VCaP (cell line): ENCODE measurements around the gene AGBL1.

Source experiments
- H3K27ac ChIP-seq: fragments of 450-650 bp; 2 replicates; pipeline ENCODE4 v1.5.1; 2017
- TF ChIP-seq, protein P1 (sequence below): fragments of 450-650 bp; conservative IDR thresholded peaks from 2 replicates; pipeline ENCODE4 v1.5.1; 2017; ENCODE audit warnings: mild to moderate bottlenecking, moderate library complexity

The AGBL1 gene

DNA sequence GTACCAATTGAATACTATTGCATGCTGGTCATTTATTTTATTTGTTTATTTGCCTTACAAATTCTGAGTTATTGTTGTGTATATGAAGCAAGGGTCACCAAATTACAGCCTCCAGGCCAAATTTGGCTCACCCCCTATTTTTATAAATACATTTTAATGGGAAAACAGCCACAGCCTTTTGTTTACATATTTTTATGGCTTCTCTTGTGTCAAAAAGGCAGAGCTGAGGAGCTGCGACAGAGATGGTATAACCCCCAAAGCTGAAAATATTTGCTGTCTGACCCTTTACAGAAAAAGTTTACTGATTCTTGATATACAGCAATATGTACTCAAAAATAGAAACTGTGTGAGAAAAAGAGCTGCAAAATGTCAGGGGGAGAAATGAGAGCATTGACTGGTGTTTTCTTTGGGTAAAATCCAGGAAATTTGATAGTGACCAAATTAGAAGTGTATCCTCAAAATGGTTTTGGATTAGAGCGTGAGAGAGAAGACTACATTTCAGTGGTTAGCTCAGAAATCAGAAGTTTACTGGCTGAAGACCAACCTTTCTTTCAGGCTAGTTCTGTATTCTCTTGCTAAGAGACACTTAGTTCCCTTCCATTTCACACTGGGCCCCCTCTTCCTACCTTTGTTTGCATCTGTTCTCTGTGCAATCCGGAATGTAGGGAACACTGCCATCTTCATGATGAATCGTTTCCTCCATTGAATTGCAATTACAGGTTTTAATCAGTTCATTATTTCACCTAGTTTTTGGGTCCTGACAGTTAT is 757.8 kb downstream of the AGBL1 start:
- H3K27ac ChIP-seq: no peak overlapping the region
- TF ChIP-seq, protein P1, sequence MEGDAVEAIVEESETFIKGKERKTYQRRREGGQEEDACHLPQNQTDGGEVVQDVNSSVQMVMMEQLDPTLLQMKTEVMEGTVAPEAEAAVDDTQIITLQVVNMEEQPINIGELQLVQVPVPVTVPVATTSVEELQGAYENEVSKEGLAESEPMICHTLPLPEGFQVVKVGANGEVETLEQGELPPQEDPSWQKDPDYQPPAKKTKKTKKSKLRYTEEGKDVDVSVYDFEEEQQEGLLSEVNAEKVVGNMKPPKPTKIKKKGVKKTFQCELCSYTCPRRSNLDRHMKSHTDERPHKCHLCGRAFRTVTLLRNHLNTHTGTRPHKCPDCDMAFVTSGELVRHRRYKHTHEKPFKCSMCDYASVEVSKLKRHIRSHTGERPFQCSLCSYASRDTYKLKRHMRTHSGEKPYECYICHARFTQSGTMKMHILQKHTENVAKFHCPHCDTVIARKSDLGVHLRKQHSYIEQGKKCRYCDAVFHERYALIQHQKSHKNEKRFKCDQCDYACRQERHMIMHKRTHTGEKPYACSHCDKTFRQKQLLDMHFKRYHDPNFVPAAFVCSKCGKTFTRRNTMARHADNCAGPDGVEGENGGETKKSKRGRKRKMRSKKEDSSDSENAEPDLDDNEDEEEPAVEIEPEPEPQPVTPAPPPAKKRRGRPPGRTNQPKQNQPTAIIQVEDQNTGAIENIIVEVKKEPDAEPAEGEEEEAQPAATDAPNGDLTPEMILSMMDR: no peak

DNA sequence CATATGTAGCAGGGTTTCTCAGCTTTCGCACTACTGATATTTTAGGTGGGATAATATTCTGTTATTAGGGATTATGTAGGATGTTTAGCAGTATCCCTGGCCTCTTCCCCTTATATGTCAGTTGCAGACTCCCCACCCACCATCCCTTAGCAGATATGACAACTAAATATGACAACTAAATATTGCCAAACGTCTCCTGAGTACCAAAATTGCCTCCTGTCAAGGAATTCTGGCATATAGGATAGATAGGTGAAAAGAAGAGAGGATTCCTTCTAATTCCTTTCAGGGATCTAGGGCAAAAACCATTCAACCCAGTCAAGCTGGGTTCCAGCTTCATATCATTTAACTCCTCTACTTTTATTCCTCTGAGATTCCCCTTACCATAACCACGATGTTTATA is 759.8 kb downstream of the AGBL1 start:
- no peak overlapping the region for H3K27ac ChIP-seq
- TF ChIP-seq, protein P1: no peak

DNA sequence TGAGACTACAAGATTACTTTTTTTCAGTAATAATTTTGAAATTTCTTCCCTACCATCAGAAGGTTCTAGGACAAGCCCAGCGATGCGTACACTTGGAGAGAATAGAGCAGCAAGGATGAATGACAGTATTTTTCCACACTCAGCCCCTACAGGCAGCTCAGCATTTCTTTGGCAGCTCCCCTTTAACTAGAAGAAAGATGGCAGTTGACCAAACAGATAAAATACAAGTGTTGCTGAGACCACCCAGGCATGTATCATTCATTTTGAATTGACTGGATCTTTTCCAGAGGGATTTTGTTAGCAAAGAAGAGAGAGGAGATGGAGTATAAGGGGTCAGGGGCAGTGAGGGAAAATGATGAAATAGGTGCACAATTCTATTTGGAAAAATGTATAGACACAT is 761.3 kb downstream of the AGBL1 start:
- TF ChIP-seq, protein P1: no peak
- no peak overlapping the region for H3K27ac ChIP-seq

DNA sequence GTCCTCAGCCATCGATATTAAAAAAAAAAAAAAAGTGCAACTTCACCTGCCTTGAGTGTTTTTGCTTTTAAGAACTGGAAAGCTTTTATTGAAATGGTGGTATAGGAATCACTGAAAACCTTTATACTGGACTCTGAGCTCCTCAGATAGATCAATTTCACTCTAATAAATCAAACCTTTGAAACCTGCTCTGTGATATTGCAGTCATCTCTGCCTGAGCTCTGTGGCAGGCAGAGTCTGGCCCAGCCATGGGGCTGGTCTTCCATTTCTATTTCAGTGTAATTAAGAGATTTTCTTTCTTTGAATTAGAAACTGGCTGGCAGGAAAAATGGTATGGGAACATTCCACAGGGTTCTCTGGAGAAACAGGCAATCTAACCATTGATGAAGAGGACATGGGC is 762.5 kb downstream of the AGBL1 start:
- H3K27ac ChIP-seq: no peak overlapping the region
- TF ChIP-seq, protein P1: no peak

DNA sequence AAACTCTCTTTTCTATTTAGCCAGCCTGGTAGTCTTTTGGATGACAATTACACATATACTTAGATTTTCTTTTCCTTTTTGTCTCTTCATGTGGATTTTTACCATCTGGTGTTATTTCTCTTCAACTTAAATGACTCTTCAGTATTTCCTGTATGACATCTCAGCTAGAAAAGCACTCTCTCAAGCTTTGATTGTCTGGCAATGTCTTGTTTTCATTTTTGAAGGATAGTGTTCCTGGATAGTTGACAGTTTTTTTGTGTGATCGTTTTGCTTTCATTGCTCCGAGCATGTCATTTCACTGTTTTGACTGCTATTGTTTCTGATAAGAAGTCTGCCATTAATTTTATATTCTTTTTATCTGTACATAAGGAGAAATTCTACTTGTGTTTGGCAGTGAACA is 766.4 kb downstream of the AGBL1 start:
- H3K27ac ChIP-seq: no peak overlapping the region
- TF ChIP-seq, protein P1: no peak

DNA sequence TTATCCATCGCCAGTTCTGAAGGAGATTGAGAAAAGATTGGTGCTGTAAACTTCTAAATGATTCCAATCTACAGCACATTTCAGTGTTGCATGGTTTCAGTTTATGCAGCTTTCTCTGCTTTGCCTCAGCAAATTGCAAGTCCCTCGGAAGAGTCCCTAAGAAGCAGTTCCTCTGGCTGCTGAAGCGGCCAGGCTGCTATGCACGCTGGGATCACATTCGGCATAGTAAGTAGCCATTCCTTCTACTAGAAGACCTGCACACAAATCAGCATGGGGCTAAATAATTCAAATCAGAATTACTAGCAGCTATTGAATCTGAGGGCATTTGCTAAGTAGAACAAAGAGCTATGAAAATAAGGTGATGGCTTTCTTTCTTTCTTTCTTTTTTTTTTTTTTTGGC is 769.5 kb downstream of the AGBL1 start:
- TF ChIP-seq, protein P1: no peak

DNA sequence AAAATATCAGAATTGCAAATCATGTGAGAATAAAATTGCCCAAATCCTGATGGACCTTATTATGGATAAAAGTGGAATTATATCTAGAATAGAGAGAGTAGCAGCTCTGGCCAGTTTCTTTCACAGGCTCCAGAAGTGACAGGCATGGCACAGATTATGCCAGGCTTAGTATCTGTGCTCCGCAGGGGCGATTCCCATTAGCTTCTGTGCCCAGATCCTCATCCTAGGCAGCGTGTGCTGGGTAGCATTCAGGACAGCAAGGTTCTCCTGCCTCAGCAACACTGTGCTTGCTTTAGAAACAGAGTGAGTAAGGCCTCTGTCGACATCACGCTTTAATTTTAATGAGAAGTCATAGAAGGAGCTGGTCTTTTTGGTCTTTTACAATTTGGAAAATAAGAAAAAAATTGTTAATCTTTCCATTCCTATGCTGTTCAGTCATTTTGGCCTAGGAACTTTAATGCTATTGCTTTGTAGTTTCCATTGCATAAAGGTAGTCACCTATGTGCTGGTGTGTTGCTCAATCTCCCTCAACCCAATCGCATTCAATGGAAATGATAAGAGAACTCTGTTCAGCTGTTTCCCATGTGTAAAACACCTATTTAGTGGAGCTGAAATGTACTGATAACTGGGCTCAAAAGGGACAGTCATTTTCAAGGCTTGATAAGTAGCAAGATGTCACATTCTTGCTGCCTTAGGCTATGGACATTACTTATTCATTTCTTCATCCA is 770.1 kb downstream of the AGBL1 start:
- H3K27ac ChIP-seq: no peak overlapping the region
- TF ChIP-seq, protein P1: no peak

More for the DNA sequence above, 769.5 kb downstream of the AGBL1 start:
- no peak overlapping the region for H3K27ac ChIP-seq
